ENCODE results near the gene GPR15.

DNA sequence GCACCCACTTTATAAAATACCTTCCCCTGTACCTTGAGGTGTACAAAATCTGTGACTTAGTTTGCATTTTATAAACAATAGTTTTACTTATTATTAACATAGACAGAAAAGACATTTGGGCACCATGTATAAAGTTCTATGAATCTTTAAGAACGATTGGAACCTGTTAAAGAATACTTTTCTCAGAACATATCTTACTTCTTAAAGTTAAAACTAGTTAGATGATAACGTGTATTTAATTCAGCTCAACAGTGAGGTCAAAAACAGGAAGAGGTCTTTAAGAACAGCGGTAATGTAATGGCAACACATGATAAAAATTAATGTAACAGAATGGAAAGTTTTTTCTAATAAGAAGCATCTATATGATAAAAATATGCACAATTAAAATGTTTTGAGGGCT lies 36.6 kb downstream of the GPR15 start:
- TF ChIP-seq, protein P1, sequence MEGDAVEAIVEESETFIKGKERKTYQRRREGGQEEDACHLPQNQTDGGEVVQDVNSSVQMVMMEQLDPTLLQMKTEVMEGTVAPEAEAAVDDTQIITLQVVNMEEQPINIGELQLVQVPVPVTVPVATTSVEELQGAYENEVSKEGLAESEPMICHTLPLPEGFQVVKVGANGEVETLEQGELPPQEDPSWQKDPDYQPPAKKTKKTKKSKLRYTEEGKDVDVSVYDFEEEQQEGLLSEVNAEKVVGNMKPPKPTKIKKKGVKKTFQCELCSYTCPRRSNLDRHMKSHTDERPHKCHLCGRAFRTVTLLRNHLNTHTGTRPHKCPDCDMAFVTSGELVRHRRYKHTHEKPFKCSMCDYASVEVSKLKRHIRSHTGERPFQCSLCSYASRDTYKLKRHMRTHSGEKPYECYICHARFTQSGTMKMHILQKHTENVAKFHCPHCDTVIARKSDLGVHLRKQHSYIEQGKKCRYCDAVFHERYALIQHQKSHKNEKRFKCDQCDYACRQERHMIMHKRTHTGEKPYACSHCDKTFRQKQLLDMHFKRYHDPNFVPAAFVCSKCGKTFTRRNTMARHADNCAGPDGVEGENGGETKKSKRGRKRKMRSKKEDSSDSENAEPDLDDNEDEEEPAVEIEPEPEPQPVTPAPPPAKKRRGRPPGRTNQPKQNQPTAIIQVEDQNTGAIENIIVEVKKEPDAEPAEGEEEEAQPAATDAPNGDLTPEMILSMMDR (IDR thresholded peaks at IDR 0.05; ENCODE audit: extremely low read depth in 1 of 2, insufficient read depth in 1 of 2, low read depth in 1 of 2, low read length in 2 of 2), result no peak
- TF ChIP-seq POLR2A (IDR thresholded peaks at IDR 0.05; ENCODE audit: low read depth, low read length), result no peak
- TF ChIP-seq, protein P2, sequence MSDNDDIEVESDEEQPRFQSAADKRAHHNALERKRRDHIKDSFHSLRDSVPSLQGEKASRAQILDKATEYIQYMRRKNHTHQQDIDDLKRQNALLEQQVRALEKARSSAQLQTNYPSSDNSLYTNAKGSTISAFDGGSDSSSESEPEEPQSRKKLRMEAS (IDR thresholded peaks at IDR 0.05; ENCODE audit: insufficient read depth, insufficient read length), result no peak
